Measurements from ENCODE around the gene RAC2.

The RAC2 gene

DNA sequence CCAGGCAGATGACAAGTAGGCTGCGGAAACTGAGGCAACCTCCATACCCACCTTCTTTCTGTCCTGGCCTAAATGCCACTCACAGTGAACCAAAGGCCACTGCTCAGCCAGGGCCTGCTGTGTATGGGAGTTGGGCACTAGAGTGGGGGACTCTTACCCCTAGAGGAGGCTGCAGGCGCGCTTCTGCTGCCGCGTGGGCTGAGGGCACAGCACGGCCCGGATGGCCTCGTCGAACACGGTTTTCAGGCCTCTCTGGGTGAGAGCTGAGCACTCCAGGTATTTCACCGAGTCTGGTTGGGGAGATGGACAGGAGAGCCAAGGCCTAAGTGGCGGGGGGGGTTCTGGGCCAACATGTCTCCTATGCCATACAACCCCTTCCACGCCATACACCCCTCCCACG, 17.6 kb downstream of the RAC2 start:
- Histone ChIP-seq H3K27ac (ENCODE audit: low read length) (peak overlapping the region; percentile 97), H2AFZ (ENCODE audit: low read depth, low read length) (no peak overlapping the region), H3K4me3 (ENCODE audit: low read length) (no peak overlapping the region), H3K9ac (ENCODE audit: low read length) (no peak overlapping the region), H4K20me1 (ENCODE audit: insufficient read depth, low read length) (peaks cover 8% of the 10 kb centered on the region; the same call in 1 of the 2 replicates), H3K27me3 (ENCODE audit: low read depth, low read length) (no peaks in the 10 kb centered on the region), H3K4me2 (ENCODE audit: low read length) (no peak overlapping the region), H3K36me3 (replicated peaks; ENCODE audit: low read depth, low read length) (peaks cover 80% of the 10 kb centered on the region), H3K79me2 (ENCODE audit: low read length) (peaks cover 56% of the 10 kb centered on the region), H3K9me3 (ENCODE audit: insufficient read depth, low read length) (peaks cover 1% of the 10 kb centered on the region; the same call in 1 of the 2 replicates), H3K4me1 (ENCODE audit: low read length) (peaks cover 90% of the 10 kb centered on the region)
- TF ChIP-seq, protein P1, sequence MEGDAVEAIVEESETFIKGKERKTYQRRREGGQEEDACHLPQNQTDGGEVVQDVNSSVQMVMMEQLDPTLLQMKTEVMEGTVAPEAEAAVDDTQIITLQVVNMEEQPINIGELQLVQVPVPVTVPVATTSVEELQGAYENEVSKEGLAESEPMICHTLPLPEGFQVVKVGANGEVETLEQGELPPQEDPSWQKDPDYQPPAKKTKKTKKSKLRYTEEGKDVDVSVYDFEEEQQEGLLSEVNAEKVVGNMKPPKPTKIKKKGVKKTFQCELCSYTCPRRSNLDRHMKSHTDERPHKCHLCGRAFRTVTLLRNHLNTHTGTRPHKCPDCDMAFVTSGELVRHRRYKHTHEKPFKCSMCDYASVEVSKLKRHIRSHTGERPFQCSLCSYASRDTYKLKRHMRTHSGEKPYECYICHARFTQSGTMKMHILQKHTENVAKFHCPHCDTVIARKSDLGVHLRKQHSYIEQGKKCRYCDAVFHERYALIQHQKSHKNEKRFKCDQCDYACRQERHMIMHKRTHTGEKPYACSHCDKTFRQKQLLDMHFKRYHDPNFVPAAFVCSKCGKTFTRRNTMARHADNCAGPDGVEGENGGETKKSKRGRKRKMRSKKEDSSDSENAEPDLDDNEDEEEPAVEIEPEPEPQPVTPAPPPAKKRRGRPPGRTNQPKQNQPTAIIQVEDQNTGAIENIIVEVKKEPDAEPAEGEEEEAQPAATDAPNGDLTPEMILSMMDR (IDR thresholded peaks at IDR 0.05; ENCODE audit: low read depth, low read length): no peak
- no peak for TF ChIP-seq EZH2phosphoT487 (IDR thresholded peaks at IDR 0.05; ENCODE audit: low read depth)

DNA sequence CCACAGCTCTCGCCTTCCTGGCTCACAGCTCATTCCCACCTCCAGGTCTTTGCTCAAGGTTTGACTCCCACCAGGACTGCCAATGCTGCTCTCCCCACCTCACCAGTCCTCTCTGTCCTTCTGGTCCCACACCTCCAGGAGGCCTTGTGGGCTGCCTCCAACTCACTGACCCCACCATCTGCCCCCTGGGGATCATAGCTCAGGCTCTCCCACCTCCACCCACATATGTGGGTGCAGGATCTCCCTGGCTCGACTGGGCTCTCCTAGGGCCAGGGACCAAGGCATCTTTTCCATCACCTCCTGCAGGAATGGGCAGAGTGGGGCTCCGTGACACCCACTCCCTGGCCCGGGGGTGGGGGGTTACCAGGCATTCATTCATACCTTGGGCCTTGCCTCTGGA, 18.0 kb downstream of the RAC2 start:
- no peak for TF ChIP-seq EZH2phosphoT487 (IDR thresholded peaks at IDR 0.05; ENCODE audit: low read depth)
- TF ChIP-seq, protein P1 (IDR thresholded peaks at IDR 0.05; ENCODE audit: low read depth, low read length): no peak
- Histone ChIP-seq H3K4me1 (ENCODE audit: low read length) (peaks cover 90% of the 10 kb centered on the region), H3K36me3 (replicated peaks; ENCODE audit: low read depth, low read length) (peaks cover 80% of the 10 kb centered on the region), H3K27me3 (ENCODE audit: low read depth, low read length) (no peaks in the 10 kb centered on the region), H3K4me2 (ENCODE audit: low read length) (no peak overlapping the region), H3K9ac (ENCODE audit: low read length) (no peak overlapping the region), H3K27ac (ENCODE audit: low read length) (peak overlapping the region; percentile 97), H3K9me3 (ENCODE audit: insufficient read depth, low read length) (peaks cover 5% of the 10 kb centered on the region; the same call in 1 of the 2 replicates), H3K4me3 (ENCODE audit: low read length) (no peak overlapping the region), H3K79me2 (ENCODE audit: low read length) (peaks cover 56% of the 10 kb centered on the region), H2AFZ (ENCODE audit: low read depth, low read length) (no peak overlapping the region), H4K20me1 (ENCODE audit: insufficient read depth, low read length) (peaks cover 8% of the 10 kb centered on the region; the same call in 1 of the 2 replicates)

DNA sequence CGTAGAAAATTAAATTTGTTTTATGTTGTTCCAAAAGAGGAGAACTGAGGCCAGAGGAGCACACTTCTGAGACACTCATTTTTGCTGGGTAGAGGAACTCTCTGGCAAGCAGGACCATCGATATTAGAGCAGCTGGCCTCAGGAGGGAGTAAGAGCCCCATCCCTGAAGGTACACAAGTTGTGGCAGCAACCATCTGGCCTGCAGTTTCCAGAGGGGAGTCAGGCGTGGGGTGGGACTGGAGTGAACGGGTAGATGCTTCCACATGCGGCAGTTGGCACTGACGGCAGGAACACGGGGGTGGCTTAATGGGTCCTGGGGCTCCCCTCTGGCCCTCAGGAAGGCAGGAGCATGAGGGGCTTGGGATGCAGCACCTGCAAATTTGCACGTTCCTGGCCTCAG, 18.6 kb downstream of the RAC2 start:
- no peak for TF ChIP-seq EZH2phosphoT487 (IDR thresholded peaks at IDR 0.05; ENCODE audit: low read depth)
- TF ChIP-seq, protein P1 (IDR thresholded peaks at IDR 0.05; ENCODE audit: low read depth, low read length): peak; percentile 51
- Histone ChIP-seq H2AFZ (ENCODE audit: low read depth, low read length) (no peak overlapping the region), H3K4me3 (ENCODE audit: low read length) (no peak overlapping the region), H3K79me2 (ENCODE audit: low read length) (peaks cover 57% of the 10 kb centered on the region), H3K9me3 (ENCODE audit: insufficient read depth, low read length) (peaks cover 10% of the 10 kb centered on the region; the same call in 1 of the 2 replicates), H3K4me2 (ENCODE audit: low read length) (no peak overlapping the region), H3K27ac (ENCODE audit: low read length) (peak overlapping the region; percentile 97), H4K20me1 (ENCODE audit: insufficient read depth, low read length) (peaks cover 8% of the 10 kb centered on the region; the same call in 1 of the 2 replicates), H3K36me3 (replicated peaks; ENCODE audit: low read depth, low read length) (peaks cover 81% of the 10 kb centered on the region), H3K27me3 (ENCODE audit: low read depth, low read length) (no peaks in the 10 kb centered on the region), H3K4me1 (ENCODE audit: low read length) (peaks cover 90% of the 10 kb centered on the region), H3K9ac (ENCODE audit: low read length) (no peak overlapping the region; the same call in 1 of the 2 replicates)

DNA sequence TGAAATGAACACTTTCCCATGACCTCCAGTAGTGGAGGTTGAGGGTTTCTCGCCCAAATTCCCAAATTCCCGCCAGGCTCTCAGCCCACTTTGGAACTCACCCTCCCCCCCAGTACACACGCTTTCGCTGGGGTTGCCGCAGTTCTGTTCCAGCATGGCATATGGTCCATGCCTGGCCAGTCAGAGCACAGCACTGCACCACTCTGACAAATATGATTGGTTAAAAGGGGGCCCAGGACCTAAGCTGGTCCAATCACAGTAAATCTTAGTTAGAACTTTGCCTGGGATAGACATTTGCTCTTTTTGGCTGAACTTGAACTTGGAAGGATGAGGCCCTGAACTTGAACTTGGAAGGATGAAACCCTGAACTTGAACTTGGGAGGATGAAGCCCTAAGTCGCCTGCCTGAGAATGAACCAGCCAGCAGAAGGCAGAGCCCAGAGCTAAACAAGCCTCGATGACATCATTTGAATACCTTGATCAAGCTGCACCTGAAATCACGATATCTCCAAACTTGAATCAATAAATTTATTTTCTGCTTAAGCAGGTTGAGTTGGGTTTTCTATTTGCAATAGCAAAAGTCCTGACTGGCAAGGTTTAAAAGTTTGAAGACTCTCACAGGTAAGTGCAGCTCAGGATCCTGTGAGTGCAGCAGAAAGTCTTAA, 19.2 kb downstream of the RAC2 start:
- Histone ChIP-seq H3K79me2 (ENCODE audit: low read length) (peaks cover 61% of the 10 kb centered on the region), H3K36me3 (replicated peaks; ENCODE audit: low read depth, low read length) (peaks cover 81% of the 10 kb centered on the region), H3K9ac (ENCODE audit: low read length) (peak overlapping the region; percentile 46; the same call in 1 of the 2 replicates), H4K20me1 (ENCODE audit: insufficient read depth, low read length) (peaks cover 8% of the 10 kb centered on the region; the same call in 1 of the 2 replicates), H2AFZ (ENCODE audit: low read depth, low read length) (no peak overlapping the region), H3K4me2 (ENCODE audit: low read length) (0 out of 2 replicates have a peak overlapping the region, but pooled peaks have one; percentile 46), H3K27ac (ENCODE audit: low read length) (peak overlapping the region; percentile 97), H3K4me3 (ENCODE audit: low read length) (no peak overlapping the region), H3K4me1 (ENCODE audit: low read length) (peaks cover 90% of the 10 kb centered on the region), H3K27me3 (ENCODE audit: low read depth, low read length) (no peaks in the 10 kb centered on the region), H3K9me3 (ENCODE audit: insufficient read depth, low read length) (peaks cover 10% of the 10 kb centered on the region; the same call in 1 of the 2 replicates)
- TF ChIP-seq, protein P1 (IDR thresholded peaks at IDR 0.05; ENCODE audit: low read depth, low read length): no peak
- no peak for TF ChIP-seq EZH2phosphoT487 (IDR thresholded peaks at IDR 0.05; ENCODE audit: low read depth)
